8988T (cell line): Measurements from ENCODE around the gene KCNC2.
"Not testable (repeated sequence)": the region's sequence is repeated elsewhere in the genome, so short reads cannot be mapped to it uniquely, and the experiment has no call there.

ENCODE experiments used
- DNase-seq: peaks from one replicate; pipeline ENCODE4 v3.0.0; 2011

KCNC2 gene

DNA sequence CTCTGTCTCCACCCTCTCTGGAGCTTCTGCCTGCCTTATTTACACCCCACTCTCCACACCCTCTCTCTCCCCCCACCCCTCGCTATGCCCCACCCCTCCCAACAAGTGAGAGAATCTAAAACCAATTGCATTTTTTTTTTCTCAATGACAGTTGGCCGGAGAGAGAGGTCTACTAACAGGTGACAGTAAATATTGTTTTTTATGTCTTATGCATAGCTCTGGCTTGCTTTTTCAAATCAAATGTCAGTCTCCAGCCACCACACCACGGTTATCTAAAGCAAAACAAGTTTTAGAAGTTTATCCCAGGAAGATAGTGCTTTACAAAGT, at the start of gene KCNC2:
TSS of gene KCNC2 (minus strand) at position 28 of the 327 bp plus-strand sequence.
- DNase-seq = no peak

GRCh38 chr12:75259143-75259542, 49.5 kb upstream of the KCNC2 start:
- DNase-seq = no peak

GRCh38 chr12:75257510-75257909, 47.9 kb upstream of the KCNC2 start:
- no peak for DNase-seq

- DNase-seq = no peak
Observed at GRCh38 chr12:75245108-75245507, 35.5 kb upstream of the KCNC2 start.

GRCh38 chr12:75239987-75240386, 30.3 kb upstream of the KCNC2 start:
- DNase-seq = no peak

- no peak for DNase-seq
Observed at GRCh38 chr12:75236206-75236605, 26.6 kb upstream of the KCNC2 start.

DNA sequence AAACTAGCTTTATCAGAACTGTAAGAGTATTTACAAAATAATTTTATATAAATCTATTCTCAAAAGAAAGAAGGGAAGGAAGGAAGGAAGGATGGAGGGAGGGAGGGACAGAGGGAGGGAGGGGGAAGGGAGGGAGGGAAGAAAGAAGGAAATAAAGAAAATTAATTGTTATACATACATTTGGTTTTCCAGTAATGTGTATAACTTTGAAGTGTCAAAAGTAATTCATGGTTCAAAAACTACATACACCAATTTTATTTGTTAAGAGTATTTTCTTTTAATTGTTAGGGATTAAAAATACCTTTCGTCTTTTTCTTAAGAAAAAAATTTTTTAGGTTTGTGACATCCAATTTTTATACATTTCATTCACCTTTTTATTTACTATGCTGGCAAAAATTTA, 17.5 kb upstream of the KCNC2 start:
- no peak for DNase-seq

DNA sequence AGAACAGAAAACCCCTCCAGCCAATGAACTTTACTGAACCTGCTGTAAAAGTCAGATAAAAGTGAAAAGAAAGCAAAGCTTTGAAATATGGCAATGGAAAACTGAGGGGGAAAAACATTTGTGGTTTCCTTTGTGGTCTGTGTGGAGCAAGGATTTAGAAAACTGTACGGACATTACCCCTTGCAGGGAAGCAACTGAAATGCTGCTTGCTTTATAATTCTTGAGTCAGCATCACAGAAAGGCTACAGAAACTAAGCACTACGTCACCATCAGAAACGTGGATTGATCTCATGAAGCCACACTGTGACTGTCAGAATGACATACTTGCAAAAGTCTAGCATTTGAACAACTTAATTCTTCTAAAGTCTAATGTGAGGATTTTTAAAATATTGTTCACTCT, 2.4 kb upstream of the KCNC2 start:
- no peak for DNase-seq

DNA sequence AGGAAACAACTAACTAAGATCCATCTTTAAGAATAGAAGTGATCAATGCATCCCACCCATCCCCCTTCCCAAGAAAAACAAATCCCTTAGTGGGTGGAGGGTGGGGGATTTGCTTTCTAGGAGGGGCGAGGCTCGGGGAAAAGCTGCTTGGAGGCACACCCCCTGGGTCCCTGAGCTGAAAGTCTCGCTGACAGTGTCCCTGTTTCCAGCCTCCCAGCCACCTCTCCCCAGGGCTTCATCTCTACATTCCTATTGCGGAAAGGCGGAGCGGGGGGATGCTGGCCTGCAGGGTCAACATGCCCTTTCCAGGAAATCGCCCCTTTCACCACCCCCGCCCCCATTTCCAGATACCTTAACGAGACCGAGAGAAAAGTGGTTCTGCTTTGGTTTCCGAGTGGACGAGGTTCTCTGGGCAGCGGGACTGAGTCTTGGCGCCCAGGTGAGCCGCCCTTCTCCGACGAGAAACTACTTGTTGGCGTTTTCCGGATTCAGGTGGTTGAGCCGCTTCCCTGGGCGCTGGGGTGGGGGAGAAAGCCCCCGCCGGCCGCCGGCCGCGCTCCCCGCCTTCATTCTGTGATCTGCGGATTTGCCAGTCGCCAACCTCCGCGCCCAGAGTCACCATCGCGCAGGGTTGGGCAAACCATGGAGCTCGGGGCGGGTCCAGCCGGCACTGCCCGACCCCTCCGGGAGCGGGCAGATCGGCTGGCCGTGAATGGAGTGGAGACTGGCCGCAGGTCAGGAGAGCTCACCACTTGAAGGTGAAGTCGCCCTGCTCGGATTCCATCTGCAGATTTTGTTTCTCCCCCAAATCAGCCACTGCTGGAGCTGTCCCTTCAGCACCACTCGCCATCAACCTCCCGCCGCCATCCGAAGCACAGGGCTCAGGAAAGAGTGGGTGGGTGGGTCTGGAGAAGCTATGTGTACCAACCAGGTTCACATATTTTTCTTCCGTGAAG, 505 bp downstream of the KCNC2 start:
- no peak for DNase-seq

GRCh38 chr12:75207338-75208083, 2.1 kb downstream of the KCNC2 start:
- DNase-seq = no peak

- DNase-seq = no peak
Observed at GRCh38 chr12:75205558-75205957, 4.1 kb downstream of the KCNC2 start.

DNA sequence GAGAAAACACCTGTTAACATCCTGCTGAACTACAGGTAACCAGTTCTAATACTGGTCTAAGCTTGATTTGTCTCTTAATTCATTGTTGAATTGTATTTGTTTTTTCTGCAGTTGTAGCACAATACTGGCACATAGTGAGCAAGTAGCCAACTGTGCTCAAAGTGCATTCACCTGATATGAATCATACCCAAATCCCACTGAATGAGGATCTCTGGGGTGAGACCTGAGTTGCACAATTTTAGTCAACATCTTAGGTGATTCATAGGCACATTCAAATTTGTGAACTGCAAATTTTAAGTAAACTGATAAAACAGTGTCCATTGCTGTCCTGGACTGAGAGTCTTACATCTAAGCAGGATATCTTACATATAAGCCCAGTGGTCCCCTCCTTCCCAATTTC, 12.8 kb downstream of the KCNC2 start:
- no peak for DNase-seq

DNA sequence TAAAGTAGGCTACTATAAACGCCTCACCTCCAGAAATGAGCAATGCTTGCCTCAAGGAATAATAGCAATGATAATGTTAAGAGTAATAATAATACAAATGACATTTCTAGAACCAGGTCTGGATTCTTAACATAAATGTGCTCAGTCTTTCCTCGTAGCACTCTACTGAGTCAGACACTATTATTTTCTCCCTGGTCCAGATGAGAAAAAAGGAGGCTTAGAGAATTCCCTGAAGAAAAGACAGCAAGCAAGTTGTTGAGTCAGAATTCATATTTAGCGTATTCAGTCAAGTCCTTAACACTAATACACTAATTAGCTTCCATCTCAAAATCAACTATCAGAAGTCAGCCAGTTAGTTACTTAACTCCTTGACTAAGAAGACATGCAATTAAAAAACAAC, 13.2 kb downstream of the KCNC2 start:
- DNase-seq = no peak

- no peak for DNase-seq
Observed at GRCh38 chr12:75194250-75194649, 15.4 kb downstream of the KCNC2 start.

DNA sequence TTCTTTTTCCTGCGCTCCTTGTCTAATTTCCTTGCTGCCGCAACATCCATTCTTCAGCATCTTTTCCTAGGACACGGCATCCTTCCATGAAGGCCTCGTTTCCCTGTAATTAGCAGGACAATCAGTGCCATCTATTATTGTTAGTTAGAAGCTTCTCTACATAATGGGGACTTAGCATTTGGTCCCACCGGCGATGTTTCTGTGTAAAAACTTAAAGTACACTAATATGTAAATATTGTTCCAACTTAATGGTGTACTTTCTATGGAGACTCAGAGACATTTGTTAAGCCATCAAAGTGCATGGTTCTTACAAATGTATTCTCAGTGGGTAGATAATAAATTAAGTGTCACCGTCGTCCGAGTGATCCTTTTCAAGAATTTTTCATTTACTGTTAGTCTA, 17.4 kb downstream of the KCNC2 start:
- no peak for DNase-seq

DNA sequence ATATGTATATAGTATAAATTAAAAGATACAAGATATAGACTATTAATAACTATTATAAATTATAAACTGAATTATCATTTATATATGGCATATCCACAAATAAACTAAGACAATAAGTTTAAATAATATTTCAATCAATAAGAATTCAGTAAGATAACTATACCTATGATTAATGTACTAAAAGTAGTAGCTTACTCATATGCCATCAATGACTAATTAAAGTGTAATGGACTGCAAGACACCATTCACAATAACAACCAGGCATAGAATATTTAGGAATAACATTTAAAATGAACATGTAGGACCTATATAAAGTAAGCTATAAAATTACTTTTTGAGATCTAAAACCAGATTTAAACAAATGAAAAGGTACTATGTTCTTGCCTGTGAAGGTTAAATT, 18.8 kb downstream of the KCNC2 start:
- no peak for DNase-seq

GRCh38 chr12:75185881-75186280, 23.8 kb downstream of the KCNC2 start:
- not testable (repeated sequence) for DNase-seq

DNA sequence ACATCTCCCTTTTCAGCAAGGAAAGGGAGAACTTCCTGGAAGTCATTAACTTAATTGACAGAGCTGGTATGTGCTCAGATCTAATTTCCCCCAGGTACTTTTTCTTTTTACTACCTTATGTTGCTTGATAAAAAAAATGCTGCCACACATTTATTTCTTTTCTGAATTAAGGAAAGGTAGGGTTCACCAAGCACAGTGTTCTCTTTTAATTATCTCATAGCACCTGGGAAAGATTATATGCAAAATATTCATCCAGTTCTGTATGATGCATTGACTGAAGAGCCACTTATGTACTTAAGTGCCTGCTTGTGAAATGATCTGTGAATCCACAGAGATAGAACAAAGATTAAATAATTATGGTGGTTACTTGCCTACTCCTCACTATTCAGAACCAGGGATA, 25.1 kb downstream of the KCNC2 start:
- DNase-seq = no peak

DNA sequence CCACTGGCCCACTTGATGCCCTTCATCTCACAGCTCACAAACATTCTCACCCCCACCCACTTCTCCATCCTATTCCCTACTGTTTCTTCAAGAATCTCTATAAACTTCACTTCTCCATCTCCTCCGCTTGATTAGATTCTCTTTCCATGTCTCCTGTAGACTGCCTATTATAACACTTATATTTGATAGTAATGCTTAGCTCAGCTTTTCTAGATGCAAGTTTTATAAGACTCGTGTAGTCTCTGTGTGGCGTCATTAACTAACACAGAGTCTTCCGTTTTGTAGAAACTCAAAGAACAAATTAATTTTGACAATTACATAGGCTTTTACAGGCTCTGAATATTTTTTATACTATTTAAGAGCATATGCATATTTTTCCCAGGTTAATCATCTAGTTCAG, 25.7 kb downstream of the KCNC2 start:
- DNase-seq = no peak

GRCh38 chr12:75177997-75178396, 31.6 kb downstream of the KCNC2 start:
- DNase-seq = no peak

- no peak for DNase-seq
Observed at GRCh38 chr12:75172611-75173010, 37.0 kb downstream of the KCNC2 start.

DNA sequence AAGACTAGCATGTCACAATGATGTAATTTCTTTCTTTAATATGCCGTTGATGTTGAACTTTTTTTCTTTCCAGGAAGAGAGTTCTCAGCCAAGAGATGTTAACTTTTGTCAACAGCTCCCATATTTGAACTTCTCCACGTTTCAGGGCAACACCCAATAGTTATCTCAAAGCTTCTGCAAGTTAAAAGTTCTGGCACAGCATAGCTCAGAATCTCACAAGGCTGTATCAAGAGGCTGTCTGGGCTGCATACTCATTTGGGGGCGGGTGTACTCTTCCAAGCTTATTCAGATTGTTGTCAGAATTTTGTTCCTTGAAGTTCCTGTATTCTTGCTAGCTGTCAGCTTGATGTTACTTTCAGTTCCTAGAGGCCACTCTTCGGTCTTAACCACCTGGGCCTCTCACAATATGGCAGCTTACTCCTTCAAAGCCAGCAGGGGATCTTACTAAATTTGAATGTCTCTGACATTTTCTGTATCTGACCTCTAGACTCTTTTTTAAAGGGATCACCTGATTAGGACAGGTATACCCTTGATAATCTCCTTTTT, 38.9 kb downstream of the KCNC2 start:
- DNase-seq = no peak

DNA sequence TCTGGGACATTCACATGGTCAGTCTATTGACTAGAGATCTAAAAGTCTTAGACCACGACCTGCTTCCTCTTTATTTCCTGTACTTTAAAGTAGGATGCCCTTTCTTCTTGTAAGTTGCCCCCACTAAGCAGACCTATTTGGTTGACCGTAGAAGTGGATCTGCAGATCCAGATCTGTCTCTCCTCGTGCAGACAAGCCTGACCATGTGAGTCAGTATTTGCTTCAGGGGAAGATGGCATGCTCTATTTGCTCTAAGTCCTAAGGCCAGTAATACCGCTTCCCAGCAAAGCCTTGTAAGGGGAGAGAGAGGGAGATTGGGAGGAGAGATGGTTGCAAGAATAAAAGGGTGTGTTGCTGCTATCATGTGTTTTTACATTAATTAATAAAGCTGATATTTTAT, 46.8 kb downstream of the KCNC2 start:
- no peak for DNase-seq

GRCh38 chr12:75161488-75161887, 48.2 kb downstream of the KCNC2 start:
- DNase-seq = no peak
